SK-N-SH treated with all-trans-retinoic acid at 6 μM for 48 hours (cell line): Measurements from ENCODE around the gene IQCN.

ENCODE experiments used
- ATAC-seq: fragments of 200-7000 bp; cut with Tn5 transposase; 3 replicates; pipeline ENCODE4 v1.9.1; 2020; ENCODE audit warnings: mild to moderate bottlenecking, moderate library complexity
- ARNTL ChIP-seq: fragments of 450-650 bp; formaldehyde crosslinking; IDR thresholded peaks from 2 replicates; pipeline ENCODE4 v1.5.0; 2020; ENCODE audit warnings: low read depth, mild to moderate bottlenecking, moderate library complexity, borderline replicate concordance
- BACH2 ChIP-seq: fragments of 250-450 bp; sonication (Bioruptor Pico); IDR thresholded peaks from 2 replicates; pipeline ENCODE4 v1.9.0; 2021; ENCODE audit warnings: mild to moderate bottlenecking, borderline replicate concordance
- CREB5 ChIP-seq: fragments of 250-450 bp; sonication (Bioruptor Pico); IDR thresholded peaks from 2 replicates; pipeline ENCODE4 v1.5.1; 2020; ENCODE audit warnings: low read depth, mild to moderate bottlenecking, moderate library complexity
- CSDC2 ChIP-seq: fragments of 250-450 bp; sonication (Bioruptor Pico); IDR thresholded peaks from 2 replicates; pipeline ENCODE4 v1.5.0; 2020; ENCODE audit warnings: mild to moderate bottlenecking, moderate library complexity
- CSRNP3 ChIP-seq: fragments of 250-450 bp; sonication (Bioruptor Pico); IDR thresholded peaks from 2 replicates; pipeline ENCODE4 v1.5.1; 2021; ENCODE audit warnings: mild to moderate bottlenecking, moderate library complexity
- GLIS3 ChIP-seq: fragments of 250-450 bp; sonication (Bioruptor Pico); IDR thresholded peaks from 2 replicates; pipeline ENCODE4 v1.5.0; 2020; ENCODE audit warnings: mild to moderate bottlenecking, moderate library complexity
- ISL1 ChIP-seq: fragments of 250-450 bp; sonication (Bioruptor Pico); IDR thresholded peaks from 2 replicates; pipeline ENCODE4 v2.1.2; 2022; ENCODE audit warnings: mild to moderate bottlenecking, moderate library complexity
- OSR1 ChIP-seq: fragments of 250-450 bp; sonication (Bioruptor Pico); IDR thresholded peaks from 2 replicates; pipeline ENCODE4 v1.8.0; 2022; ENCODE audit warnings: moderate library complexity, mild to moderate bottlenecking, inconsistent platforms
- PATZ1 ChIP-seq: fragments of 250-450 bp; sonication (Bioruptor Pico); IDR thresholded peaks from 2 replicates; pipeline ENCODE4 v1.8.0; 2020; ENCODE audit warnings: mild to moderate bottlenecking, moderate library complexity, borderline replicate concordance
- POU6F1 ChIP-seq: fragments of 250-450 bp; sonication (Bioruptor Pico); IDR thresholded peaks from 2 replicates; pipeline ENCODE4 v1.8.0; 2021; ENCODE audit warnings: low read depth, mild to moderate bottlenecking, moderate library complexity, borderline replicate concordance
- PPARA ChIP-seq: fragments of 250-450 bp; sonication (Bioruptor Pico); IDR thresholded peaks from 2 replicates; pipeline ENCODE4 v1.5.0; 2020; ENCODE audit warnings: mild to moderate bottlenecking, borderline replicate concordance
- RARB ChIP-seq: fragments of 250-450 bp; sonication (Bioruptor Pico); IDR thresholded peaks from 2 replicates; pipeline ENCODE4 v1.8.0; 2021; ENCODE audit warnings: mild to moderate bottlenecking, moderate library complexity
- TCF4 ChIP-seq: fragments of 250-450 bp; sonication (Bioruptor Pico); IDR thresholded peaks from 2 replicates; pipeline ENCODE4 v1.8.0; 2021; ENCODE audit warnings: mild to moderate bottlenecking, moderate library complexity, borderline replicate concordance
- TOX ChIP-seq: fragments of 250-450 bp; sonication (Bioruptor Pico); IDR thresholded peaks from 2 replicates; pipeline ENCODE4 v1.8.0; 2021; ENCODE audit warnings: mild to moderate bottlenecking, moderate library complexity, borderline replicate concordance
- TSHZ2 ChIP-seq: fragments of 250-450 bp; sonication (Bioruptor Pico); IDR thresholded peaks from 2 replicates; pipeline ENCODE4 v1.5.0; 2020; ENCODE audit warnings: mild to moderate bottlenecking, moderate library complexity
- ZC3H10 ChIP-seq: fragments of 250-450 bp; sonication (Bioruptor Pico); IDR thresholded peaks from 2 replicates; pipeline ENCODE4 v1.5.1; 2021; ENCODE audit warnings: mild to moderate bottlenecking, moderate library complexity
- ZNF70 ChIP-seq: fragments of 450-650 bp; formaldehyde crosslinking; IDR thresholded peaks from 2 replicates; pipeline ENCODE4 v1.5.0; 2020; ENCODE audit warnings: mild to moderate bottlenecking, moderate library complexity
- ZNF8 ChIP-seq: fragments of 450-650 bp; formaldehyde crosslinking; IDR thresholded peaks from 2 replicates; pipeline ENCODE4 v1.5.0; 2020; ENCODE audit warnings: mild to moderate bottlenecking, moderate library complexity

The IQCN gene

GRCh38 chr19:18226956-18227780 is 47.1 kb downstream of the IQCN start:
- no peak for TF ChIP-seq ZNF70
- TF ChIP-seq CREB5 (CRISPR knock-in tag), result no peak
- TF ChIP-seq TOX, result no peak
- TF ChIP-seq ZNF8 (CRISPR knock-in tag), result no peak
- TF ChIP-seq PPARA, result no peak
- TF ChIP-seq, all 23 proteins: peak for 0
- no peak for ATAC-seq

- ATAC-seq, result no peak
- TF ChIP-seq GLIS3 (CRISPR knock-in tag), result no peak
- no peak for TF ChIP-seq ZC3H10 (CRISPR knock-in tag)
- no peak for TF ChIP-seq CSRNP3 (CRISPR knock-in tag)
- TF ChIP-seq OSR1 (CRISPR knock-in tag), result no peak
- no peak for TF ChIP-seq RARB (CRISPR knock-in tag)
- TF ChIP-seq CSDC2 (CRISPR knock-in tag), result no peak
- TF ChIP-seq ARNTL (CRISPR knock-in tag), result no peak
- TF ChIP-seq PPARA, result no peak
Observed at GRCh38 chr19:18225702-18226468, 48.4 kb downstream of the IQCN start, which contains the start of gene PDE4C. TSS of gene PDE4C (minus strand) at chr19:18226438. CDS start at chr19:18226415, 23 bp downstream.

- TF ChIP-seq OSR1 (CRISPR knock-in tag) (no peak), POU6F1 (no peak), ZC3H10 (CRISPR knock-in tag) (no peak), CSDC2 (CRISPR knock-in tag) (no peak), ZNF70 (no peak), ARNTL (CRISPR knock-in tag) (no peak), BACH2 (no peak), PATZ1 (CRISPR knock-in tag) (no peak), GLIS3 (CRISPR knock-in tag) (no peak), TSHZ2 (CRISPR knock-in tag) (no peak), CREB5 (CRISPR knock-in tag) (no peak), PPARA (no peak), ISL1 (CRISPR knock-in tag) (no peak), CSRNP3 (CRISPR knock-in tag) (no peak), TCF4 (CRISPR knock-in tag) (no peak)
- ATAC-seq, result no peak
Observed at GRCh38 chr19:18225355-18225701, 48.9 kb downstream of the IQCN start.
